H1 (cell line): ENCODE data around the gene HIVEP3. TPM values are rescaled to one million over a fixed set of nuclear protein-coding genes. Genes with fewer than 3 reads are reported as not detected.

Experiments used
- CTCF ChIA-PET: fragments of 300-600 bp; sonication (Branson Sonifier 250); formaldehyde crosslinking; loops from one replicate; lab custom pipeline; 2021; ENCODE audit not compliant: partially characterized antibody; lab: Charles Lee
- POLR2A ChIA-PET: fragments of 300-600 bp; sonication (Branson Sonifier 250); formaldehyde crosslinking; loops from one replicate; lab custom pipeline; 2021; ENCODE audit warnings: inconsistent platforms; ENCODE audit not compliant: partially characterized antibody; lab: Charles Lee
- DNase-seq, 2 experiments: peaks; one replicate each; pipeline versions ENCODE4 v3.0.0 to v3.0.0-alpha.2; 2010 to 2022; ENCODE audit warnings: low spot score in 2 of 2, low read depth in 1 of 2, mixed read lengths in 1 of 2
- FAIRE-seq: peaks from 2 replicates; lab custom pipeline; 2011; peaks lifted over from hg19 to GRCh38; lab: Jason Lieb, UNC
- H2AFZ ChIP-seq: 2 replicates; pipeline ENCODE4 v1.8.1; 2012; ENCODE audit warnings: low read length, inconsistent platforms
- H2AK5ac ChIP-seq: 2 replicates; pipeline ENCODE4 v1.6.1; 2013; ENCODE audit warnings: low read depth, low read length
- H2BK120ac ChIP-seq: replicated peaks from 2 replicates; pipeline ENCODE3; 2013; ENCODE audit warnings: low read depth, low read length, inconsistent platforms
- H2BK12ac ChIP-seq: 2 replicates; pipeline ENCODE4 v1.6.1; 2013; ENCODE audit warnings: low read depth, low read length
- H2BK15ac ChIP-seq: 2 replicates; pipeline ENCODE4 v1.6.1; 2013; ENCODE audit warnings: low read length
- H2BK20ac ChIP-seq: 2 replicates; pipeline ENCODE4 v1.6.1; 2013; ENCODE audit warnings: low read length
- H2BK5ac ChIP-seq: 2 replicates; pipeline ENCODE4 v1.6.1; 2013; ENCODE audit warnings: low read depth, low read length
- H3K14ac ChIP-seq: 2 replicates; pipeline ENCODE4 v1.6.1; 2013; ENCODE audit warnings: inconsistent platforms; ENCODE audit not compliant: insufficient read length
- H3K18ac ChIP-seq: 2 replicates; pipeline ENCODE4 v1.6.1; 2013; ENCODE audit warnings: low read length; ENCODE audit errors: extremely low read depth
- H3K23ac ChIP-seq: 2 replicates; pipeline ENCODE4 v1.6.1; 2013; ENCODE audit warnings: inconsistent platforms; ENCODE audit not compliant: insufficient read length
- H3K23me2 ChIP-seq: 2 replicates; pipeline ENCODE4 v1.6.1; 2013; ENCODE audit warnings: low read depth, low read length
- H3K27ac ChIP-seq: 2 replicates; pipeline ENCODE4 v1.6.1; 2011; ENCODE audit warnings: low read depth, low read length, inconsistent platforms
- H3K27me3 ChIP-seq, 4 experiments: replicated peaks in 1 of 4; 1 replicate in 1 of 4; 2 replicates in 3 of 4; pipeline versions ENCODE4 v1.6.1 to v1.8.1; 2011 to 2013; ENCODE audit warnings: low read length in 3 of 4, mild to moderate bottlenecking in 3 of 4, inconsistent platforms in 2 of 4, mixed read lengths in 2 of 4, moderate library complexity in 1 of 4; ENCODE audit not compliant: control insufficient read depth in 3 of 4, insufficient read depth in 3 of 4; ENCODE audit errors: extremely low read depth in 1 of 4
- H3K36me3 ChIP-seq, 4 experiments: 2 replicates each; pipeline versions ENCODE4 v1.6.1 to v1.8.1; 2011 to 2013; ENCODE audit warnings: mild to moderate bottlenecking in 4 of 4, low read length in 3 of 4, moderate library complexity in 2 of 4, control low read depth in 1 of 4, inconsistent platforms in 1 of 4; ENCODE audit not compliant: insufficient read depth in 4 of 4, control insufficient read depth in 2 of 4
- H3K4ac ChIP-seq: replicated peaks from 2 replicates; pipeline ENCODE3; 2013; ENCODE audit warnings: low read length, low read depth, mixed read lengths, inconsistent platforms; ENCODE audit not compliant: insufficient read length
- H3K4me1 ChIP-seq, 4 experiments: replicated peaks in 1 of 4; 1 replicate in 1 of 4; 2 replicates in 3 of 4; pipeline versions ENCODE4 v1.6.1 to v1.8.1; 2011 to 2013; ENCODE audit warnings: low read length in 3 of 4, inconsistent platforms in 2 of 4, mixed read lengths in 1 of 4; ENCODE audit not compliant: insufficient read depth in 4 of 4, control insufficient read depth in 3 of 4
- H3K4me2 ChIP-seq, 2 experiments: 2 replicates each; pipeline versions ENCODE4 v1.6.1 to v1.8.1; 2011 to 2013; ENCODE audit warnings: low read depth in 2 of 2, low read length in 2 of 2, control low read depth in 1 of 2, inconsistent platforms in 1 of 2, mild to moderate bottlenecking in 1 of 2; ENCODE audit not compliant: insufficient read depth in 1 of 2
- H3K4me3 ChIP-seq, 4 experiments: fragments of 200-600, 300-600 bp in 1 of 4; sonication (generic), shearing (Covaris generic), sonication (Bioruptor Twin) in 1 of 4; 2 replicates each; pipeline versions ENCODE4 v1.5.1 to v1.8.1; 2011 to 2016; ENCODE audit warnings: low read length in 4 of 4, low read depth in 3 of 4, control low read depth in 2 of 4, inconsistent platforms in 2 of 4, mild to moderate bottlenecking in 2 of 4, mixed read lengths in 1 of 4, moderate library complexity in 1 of 4; ENCODE audit not compliant: insufficient read depth in 2 of 4; ENCODE audit errors: extremely low read depth in 1 of 4
- H3K56ac ChIP-seq: replicated peaks from 2 replicates; pipeline ENCODE3; 2013; ENCODE audit warnings: low read depth, mild to moderate bottlenecking, mixed read lengths, low read length, inconsistent platforms; ENCODE audit not compliant: insufficient read length
- H3K79me1 ChIP-seq: 2 replicates; pipeline ENCODE4 v1.6.1; 2013; ENCODE audit warnings: low read depth, low read length, control low read depth
- H3K79me2 ChIP-seq, 2 experiments: 2 replicates each; pipeline versions ENCODE4 v1.6.1 to v1.8.1; 2012 to 2013; ENCODE audit warnings: low read length in 2 of 2, mild to moderate bottlenecking in 2 of 2, inconsistent platforms in 1 of 2; ENCODE audit not compliant: insufficient read depth in 2 of 2, control insufficient read depth in 1 of 2
- H3K9ac ChIP-seq, 4 experiments: replicated peaks in 1 of 4; 1 replicate in 1 of 4; 2 replicates in 3 of 4; pipeline versions ENCODE4 v1.6.1 to v1.8.1; 2011 to 2013; ENCODE audit warnings: low read depth in 3 of 4, low read length in 3 of 4, control low read depth in 2 of 4, mild to moderate bottlenecking in 2 of 4, moderate library complexity in 2 of 4, inconsistent platforms in 1 of 4; ENCODE audit errors: extremely low read depth in 1 of 4
- H3K9me3 ChIP-seq, 2 experiments: 2 replicates each; pipeline versions ENCODE4 v1.6.1 to v1.8.1; 2012 to 2013; ENCODE audit warnings: mild to moderate bottlenecking in 2 of 2, moderate library complexity in 2 of 2, control low read depth in 1 of 2, inconsistent platforms in 1 of 2, low read depth in 1 of 2, low read length in 1 of 2, mixed read lengths in 1 of 2; ENCODE audit not compliant: insufficient read depth in 2 of 2
- H4K20me1 ChIP-seq, 2 experiments: replicated peaks in 1 of 2; 2 replicates each; pipeline versions ENCODE3 to v1.8.1; 2011 to 2013; ENCODE audit warnings: inconsistent platforms in 2 of 2, low read length in 2 of 2, mild to moderate bottlenecking in 1 of 2; ENCODE audit not compliant: insufficient read depth in 2 of 2, control insufficient read depth in 1 of 2
- H4K5ac ChIP-seq: 2 replicates; pipeline ENCODE4 v1.6.1; 2013; ENCODE audit warnings: low read length, low read depth, mixed read lengths, inconsistent platforms; ENCODE audit not compliant: insufficient read length
- H4K8ac ChIP-seq: 2 replicates; pipeline ENCODE4 v1.8.0; 2013; ENCODE audit warnings: mild to moderate bottlenecking, moderate library complexity, low read length, inconsistent platforms; ENCODE audit not compliant: insufficient read depth; ENCODE audit errors: extremely low read depth
- H4K91ac ChIP-seq: replicated peaks from 2 replicates; pipeline ENCODE3; 2013; ENCODE audit warnings: low read length, mixed read lengths, inconsistent platforms; ENCODE audit not compliant: insufficient read length
- E2F6 ChIP-seq: IDR thresholded peaks from 2 replicates; pipeline ENCODE4 v1.6.1; 2012; ENCODE audit warnings: inconsistent platforms
- POLR2A ChIP-seq, 2 experiments: IDR thresholded peaks; 1 replicate in 1 of 2; 2 replicates in 1 of 2; pipeline ENCODE4 v1.6.1; 2011; ENCODE audit warnings: low read depth in 2 of 2, low read length in 2 of 2, mild to moderate bottlenecking in 2 of 2; ENCODE audit errors: control extremely low read depth in 1 of 2
- SIX5 ChIP-seq: IDR thresholded peaks from 2 replicates; pipeline ENCODE4 v1.6.1; 2011; ENCODE audit warnings: mild to moderate bottlenecking, low read depth, low read length
- SUZ12 ChIP-seq: fragments of 200-600 bp; sonication (generic); IDR thresholded peaks from 2 replicates; pipeline ENCODE4 v1.6.1; 2012; ENCODE audit warnings: mild to moderate bottlenecking, inconsistent platforms, low read length, moderate library complexity, mixed read lengths
- YY1 ChIP-seq: IDR thresholded peaks from 2 replicates; pipeline ENCODE4 v1.6.1; 2011; ENCODE audit warnings: low read depth, mild to moderate bottlenecking, low read length
- ZNF274 ChIP-seq: IDR thresholded peaks from 2 replicates; pipeline ENCODE4 v1.7.0; 2012; ENCODE audit warnings: low read length, borderline replicate concordance; ENCODE audit errors: extremely low read depth
- WGBS, 2 experiments: shearing (Covaris generic) in 1 of 2; methylation state at CpG; one replicate each; pipeline versions ENCODE4 v1.1.6 to v1.1.7; 2013 to 2015; ENCODE audit warnings: low lambda C conversion rate in 2 of 2, mixed read lengths in 2 of 2, inconsistent platforms in 1 of 2, low coverage in 1 of 2, missing lambda C conversion rate in 1 of 2; ENCODE audit not compliant: insufficient replicate concordance in 2 of 2, insufficient coverage in 1 of 2, insufficient read length in 1 of 2; ENCODE audit errors: extremely low coverage in 1 of 2, missing lambda C conversion rate in 1 of 2; 5-methylcytosine and 5-hydroxymethylcytosine counted together
- polyA plus RNA-seq, 7 experiments: library from polyadenylated mRNA; depleted of rRNA in 3 of 7; stranded (reverse) in 5 of 7; unstranded in 2 of 7; fragments of >200 nt in 5 of 7; fragments of 200-250 nt in 2 of 7; gene quantifications; 1 replicate in 5 of 7; 2 replicates in 1 of 7; 4 replicates in 1 of 7; pipeline versions ENCODE4 v1.2.1 to v1.2.3, GENCODE V29; 2011 to 2013; ENCODE audit warnings: missing spikeins in 2 of 7, mixed read lengths in 2 of 7
- total RNA-seq: library from RNA; stranded (reverse); fragmentation: NEBNext Ultra II Directional; extraction: Animal tissue kit (Norgen Biotek cat#: 25700); gene quantifications from 2 replicates; pipeline ENCODE4 v1.2.1, GENCODE V29; 2021

HIVEP3 gene
- total and polyA plus RNA-seq, 2 of the 8 experiments (the other 6 are each of a cell fraction or from before 2014, with no cell fraction given) = 0.24 to 0.69 TPM

- H4K91ac ChIP-seq = no peak overlapping the region
- no peak overlapping the region for H3K4me2 ChIP-seq
- no peak overlapping the region for H3K4ac ChIP-seq
- ChIA-PET POLR2A (no interaction called here), CTCF (interaction anchor here (0.8 to 0.9 kb wide), 2 partner anchors 10 to 122 kb away, joined by 3 to 4 read pairs; no protein-coding TSS in a partner anchor)
- no peak overlapping the region for H3K14ac ChIP-seq
- H3K23me2 ChIP-seq = no peaks in the 10 kb centered on the region
- DNase-seq = no peak
- H3K36me3 ChIP-seq = no peaks in the 10 kb centered on the region
- no peaks in the 10 kb centered on the region for H3K27me3 ChIP-seq
- H3K79me2 ChIP-seq = no peaks in the 10 kb centered on the region
- FAIRE-seq = peak; percentile 82
- H2AFZ ChIP-seq = no peak overlapping the region
- no peak overlapping the region for H3K56ac ChIP-seq
- no peak overlapping the region for H3K4me3 ChIP-seq
- no peak overlapping the region for H2BK15ac ChIP-seq
- no peak overlapping the region for H2AK5ac ChIP-seq
- no peaks in the 10 kb centered on the region for H3K79me1 ChIP-seq
- H3K18ac ChIP-seq = no peak overlapping the region
- H2BK12ac ChIP-seq = no peak overlapping the region
- no peak overlapping the region for H2BK20ac ChIP-seq
- H4K20me1 ChIP-seq = no peaks in the 10 kb centered on the region
- H3K9me3 ChIP-seq = peaks cover 0 to 4% of the 10 kb centered on the region in 2 experiments; a peak in 2 of 4 replicates
- H2BK5ac ChIP-seq = no peak overlapping the region
- WGBS, 2 experiments = 84% methylated on average over 1 of the region's 1 CpG; no CpG with 5 or more reads in 1 of the 2 experiments
- no peak overlapping the region for H3K27ac ChIP-seq
- H3K9ac ChIP-seq = no peak overlapping the region
- no peak overlapping the region for H4K5ac ChIP-seq
- TF ChIP-seq E2F6 (no peak), YY1 (peak; percentile 46; the same call in 1 of the 2 replicates), POLR2A (IDR thresholded peaks at IDR 0.05; ENCODE audit: control extremely low read depth in 1 of 2, low read depth in 2 of 2, low read length in 2 of 2) (no peak), ZNF274 (no peak), SIX5 (peak; percentile 33; the same call in 1 of the 2 replicates), SUZ12 (no peak)
- no peak overlapping the region for H3K23ac ChIP-seq
- H3K4me1 ChIP-seq = no peaks in the 10 kb centered on the region
- no peak overlapping the region for H4K8ac ChIP-seq
- no peak overlapping the region for H2BK120ac ChIP-seq
Measured at GRCh38 chr1:41925712-41926111, 7.0 kb upstream of the HIVEP3 start.
